AG04450 (cell line): Measurements from ENCODE around the gene MCM10. TPM values are rescaled to one million over a fixed set of nuclear protein-coding genes. Genes with fewer than 3 reads are reported as not detected.

Experiments used
- CTCF ChIA-PET: fragments of 300-600, 350-600 bp; formaldehyde crosslinking; extraction: SDS; loops from one replicate; lab custom pipeline; 2022; ENCODE audit warnings: antibody characterized with exemption, inconsistent platforms; lab: Charles Lee
- POLR2A ChIA-PET: fragments of 350-600 bp; formaldehyde crosslinking; extraction: SDS; loops from one replicate; lab custom pipeline; 2021; ENCODE audit warnings: antibody characterized with exemption, inconsistent platforms; lab: Yijun Ruan, JAX
- DNase-seq: peaks from one replicate; pipeline ENCODE4 v3.0.0-alpha.2; 2011; ENCODE audit warnings: low read depth, low spot score
- H3K27ac ChIP-seq: one replicate; pipeline ENCODE4 v1.5.1; 2012; ENCODE audit warnings: low read depth, low read length, control low read depth
- H3K27me3 ChIP-seq: one replicate; pipeline ENCODE4 v1.6.0; 2012; ENCODE audit warnings: low read length; ENCODE audit not compliant: control insufficient read depth, insufficient read depth
- H3K4me3 ChIP-seq: 2 replicates; pipeline ENCODE4 v1.5.1; 2011; ENCODE audit warnings: mild to moderate bottlenecking, low read depth, low read length, control low read depth
- H3K9me3 ChIP-seq: 2 replicates; pipeline ENCODE4 v1.5.1; 2012; ENCODE audit warnings: low read length; ENCODE audit not compliant: control insufficient read depth, insufficient read depth
- polyA plus RNA-seq: library from polyadenylated mRNA; depleted of rRNA; stranded (reverse); fragments of >200 nt; gene quantifications from 2 replicates; pipeline ENCODE4 v1.2.3, GENCODE V29; 2011
- TF ChIP-seq, protein P1 (sequence below): IDR thresholded peaks from 2 replicates; pipeline ENCODE4 v1.5.1; 2011; ENCODE audit warnings: low read depth, low read length, control low read depth, inconsistent platforms

Gene MCM10
- polyA plus RNA-seq, 1 experiment = 2.6 TPM

DNA sequence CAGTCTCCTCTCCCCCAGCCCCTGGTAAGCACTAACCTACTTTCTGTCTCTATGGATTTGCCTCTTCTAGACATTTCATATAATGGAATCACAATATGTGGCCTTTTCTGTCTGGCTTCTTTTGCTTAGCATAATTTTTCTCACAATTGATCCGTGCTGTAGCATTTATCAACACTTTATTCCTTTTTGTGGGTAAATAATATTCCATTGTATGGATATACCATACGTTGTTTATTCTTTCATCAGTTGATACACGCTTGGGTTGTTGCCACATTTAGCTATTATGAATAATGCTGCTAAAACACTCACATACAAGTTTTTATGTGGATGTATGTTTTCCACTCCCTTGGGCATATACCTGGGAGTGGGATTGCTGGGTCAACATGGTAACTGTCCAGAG, 25.8 kb downstream of the MCM10 start:
- ChIA-PET CTCF (interaction anchor here (1.4 kb wide), 2 partner anchors 19 to 85 kb away, joined by 3 to 4 read pairs; no protein-coding TSS in a partner anchor), POLR2A (no interaction called here)
- no peak overlapping the region for H3K4me3 ChIP-seq
- no peak overlapping the region for H3K27ac ChIP-seq
- no peak for DNase-seq
- no peaks in the 10 kb centered on the region for H3K27me3 ChIP-seq
- TF ChIP-seq, protein P1, sequence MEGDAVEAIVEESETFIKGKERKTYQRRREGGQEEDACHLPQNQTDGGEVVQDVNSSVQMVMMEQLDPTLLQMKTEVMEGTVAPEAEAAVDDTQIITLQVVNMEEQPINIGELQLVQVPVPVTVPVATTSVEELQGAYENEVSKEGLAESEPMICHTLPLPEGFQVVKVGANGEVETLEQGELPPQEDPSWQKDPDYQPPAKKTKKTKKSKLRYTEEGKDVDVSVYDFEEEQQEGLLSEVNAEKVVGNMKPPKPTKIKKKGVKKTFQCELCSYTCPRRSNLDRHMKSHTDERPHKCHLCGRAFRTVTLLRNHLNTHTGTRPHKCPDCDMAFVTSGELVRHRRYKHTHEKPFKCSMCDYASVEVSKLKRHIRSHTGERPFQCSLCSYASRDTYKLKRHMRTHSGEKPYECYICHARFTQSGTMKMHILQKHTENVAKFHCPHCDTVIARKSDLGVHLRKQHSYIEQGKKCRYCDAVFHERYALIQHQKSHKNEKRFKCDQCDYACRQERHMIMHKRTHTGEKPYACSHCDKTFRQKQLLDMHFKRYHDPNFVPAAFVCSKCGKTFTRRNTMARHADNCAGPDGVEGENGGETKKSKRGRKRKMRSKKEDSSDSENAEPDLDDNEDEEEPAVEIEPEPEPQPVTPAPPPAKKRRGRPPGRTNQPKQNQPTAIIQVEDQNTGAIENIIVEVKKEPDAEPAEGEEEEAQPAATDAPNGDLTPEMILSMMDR = no peak
- H3K9me3 ChIP-seq = no peaks in the 10 kb centered on the region

DNA sequence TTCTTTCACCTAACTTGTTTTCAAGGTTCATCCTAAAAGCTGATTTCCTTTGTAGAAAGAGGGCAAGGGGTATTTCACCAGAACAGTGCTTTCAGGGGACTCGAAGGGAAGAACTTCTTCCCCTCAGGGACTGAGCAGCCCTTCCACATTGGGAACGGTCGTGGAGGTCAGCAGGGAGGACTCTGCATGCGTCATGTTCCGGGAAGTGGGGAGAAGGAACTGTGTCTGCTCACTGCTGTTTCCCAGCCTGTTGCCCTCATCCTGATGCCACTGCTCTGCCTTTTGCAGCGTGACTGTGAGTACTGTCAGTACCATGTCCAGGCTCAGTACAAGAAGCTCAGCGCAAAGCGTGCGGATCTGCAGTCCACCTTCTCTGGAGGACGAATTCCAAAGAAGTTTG, 27.2 kb downstream of the MCM10 start:
- POLR2A ChIA-PET = no interaction called here
- H3K27me3 ChIP-seq = no peaks in the 10 kb centered on the region
- CTCF ChIA-PET = interaction anchor here (1.3 to 1.5 kb wide), 2 partner anchors 20 to 114 kb away, joined by 3 to 4 read pairs; no protein-coding TSS in a partner anchor
- H3K9me3 ChIP-seq = no peaks in the 10 kb centered on the region
- TF ChIP-seq, protein P1 = no peak
- no peak overlapping the region for H3K27ac ChIP-seq
- no peak overlapping the region for H3K4me3 ChIP-seq
- DNase-seq = no peak

DNA sequence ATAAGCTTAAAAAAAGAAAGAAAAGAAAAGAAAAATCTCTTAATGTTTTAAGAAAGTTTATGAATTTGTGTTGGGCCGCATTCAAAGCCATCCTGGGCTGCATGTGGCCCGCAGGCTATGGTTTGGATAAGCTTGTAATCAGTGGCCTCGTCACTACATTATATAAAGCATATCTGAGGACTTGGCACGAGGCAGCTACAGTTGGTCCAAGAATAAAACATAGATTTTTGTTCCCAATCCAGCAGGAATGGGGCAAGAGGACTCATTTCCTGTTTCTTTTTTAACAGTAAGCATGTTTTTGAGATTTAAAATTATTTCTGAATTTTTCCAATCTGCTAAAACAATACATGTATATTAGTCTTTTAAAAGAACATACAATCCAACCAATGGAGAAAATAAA, 28.6 kb downstream of the MCM10 start:
- no peak for DNase-seq
- ChIA-PET CTCF (interaction anchor here (1.0 to 1.2 kb wide), 2 partner anchors 16 to 29 kb away, joined by 4 to 5 read pairs; no protein-coding TSS in a partner anchor), POLR2A (no interaction called here)
- Histone ChIP-seq H3K27ac (no peak overlapping the region), H3K27me3 (no peaks in the 10 kb centered on the region), H3K9me3 (no peaks in the 10 kb centered on the region), H3K4me3 (no peak overlapping the region)
- TF ChIP-seq, protein P1 = no peak

DNA sequence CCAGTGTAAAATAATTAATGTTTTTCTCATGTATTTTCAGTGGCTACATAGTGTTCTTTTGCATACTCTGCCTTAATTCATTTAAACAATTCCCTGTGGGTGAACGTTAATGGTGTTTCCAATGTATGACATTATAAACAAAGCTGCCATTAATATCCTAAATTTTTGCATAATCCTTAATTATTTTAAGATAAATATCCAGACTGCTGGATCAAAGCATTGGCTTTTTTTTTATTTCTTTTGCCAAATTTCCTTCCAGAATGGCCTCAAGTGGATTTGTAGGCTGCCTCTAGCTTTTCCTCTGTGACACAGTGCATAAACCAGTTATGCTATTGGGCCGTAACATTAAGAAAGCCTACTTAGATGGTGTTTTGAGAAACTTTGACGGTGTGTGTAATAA, 29.5 kb downstream of the MCM10 start:
- no peak for DNase-seq
- no peaks in the 10 kb centered on the region for H3K9me3 ChIP-seq
- H3K27me3 ChIP-seq = no peaks in the 10 kb centered on the region
- ChIA-PET CTCF (interaction anchor here (1.2 to 1.5 kb wide), 3 partner anchors 15 to 91 kb away, joined by 3 to 5 read pairs (median 4); partner anchors contain the start of gene OPTN), POLR2A (interaction anchor here (0.6 kb wide), 1 partner anchor 16 kb away, joined by 4 read pairs; no protein-coding TSS in a partner anchor)
- TF ChIP-seq, protein P1 = no peak
- H3K27ac ChIP-seq = no peak overlapping the region
- H3K4me3 ChIP-seq = no peak overlapping the region

DNA sequence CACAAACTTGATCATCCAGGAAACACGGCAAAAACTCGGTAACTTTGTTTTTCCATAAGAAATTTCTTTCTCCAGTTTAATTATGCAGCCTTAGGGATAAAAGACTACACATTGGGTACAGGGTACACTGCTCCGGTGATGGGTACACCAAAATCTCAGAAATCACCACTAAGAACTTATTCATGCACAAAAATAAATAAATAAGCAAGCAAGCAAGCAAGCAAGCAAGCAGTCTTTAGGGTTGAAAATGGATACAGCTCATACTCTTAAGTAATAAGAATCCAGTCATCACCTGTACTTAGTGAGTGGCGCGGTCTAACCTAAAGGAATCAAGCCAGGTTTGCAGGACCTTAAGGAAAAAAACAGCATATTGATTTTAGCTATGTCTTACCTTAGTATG, 30.0 kb downstream of the MCM10 start:
- DNase-seq = no peak
- Histone ChIP-seq H3K9me3 (no peaks in the 10 kb centered on the region), H3K4me3 (no peak overlapping the region), H3K27ac (no peak overlapping the region), H3K27me3 (no peaks in the 10 kb centered on the region)
- CTCF ChIA-PET = interaction anchor here (1.4 to 1.5 kb wide), 2 partner anchors 17 to 92 kb away, joined by 3 to 4 read pairs; partner anchors contain the start of gene OPTN
- TF ChIP-seq, protein P1 = no peak
- POLR2A ChIA-PET = interaction anchor here (0.6 kb wide), 1 partner anchor 15 kb away, joined by 4 read pairs; no protein-coding TSS in a partner anchor
